Hindlimb muscle (tissue), 1 donor: ENCODE results near the gene EGFL8. TPM values are rescaled to one million over a fixed set of nuclear protein-coding genes. Genes with fewer than 3 reads are reported as not detected.

Experiments used
- DNase-seq: peaks from one replicate; pipeline ENCODE4 v3.0.0-alpha.2; 2013
- polyA plus RNA-seq: library from polyadenylated mRNA; unstranded; fragments of 120-200 nt; gene quantifications from one replicate; pipeline ENCODE4 v1.2.1, GENCODE V29; 2013; ENCODE audit not compliant: insufficient read length

EGFL8 gene
- polyA plus RNA-seq, 1 donor = 29.5 TPM

- DNase-seq = no peak
These were observed 16.8 kb upstream of the EGFL8 start for GRCh38 chr6:32147401-32148132.

GRCh38 chr6:32148289-32149091 lies 15.9 kb upstream of the EGFL8 start:
- peak; percentile 64 for DNase-seq

- no peak for DNase-seq
These were observed 15.2 kb upstream of the EGFL8 start for GRCh38 chr6:32149092-32149755.

- no peak for DNase-seq
These were observed 14.2 kb upstream of the EGFL8 start for GRCh38 chr6:32149932-32150870.

GRCh38 chr6:32151181-32151862 lies 13.1 kb upstream of the EGFL8 start:
- no peak for DNase-seq

GRCh38 chr6:32151863-32152768 lies 12.3 kb upstream of the EGFL8 start, which contains the start of gene PRRT1:
TSS of gene PRRT1 (minus strand) at chr6:32151939. CDS start at chr6:32151827, 112 bp downstream.
- no peak for DNase-seq

GRCh38 chr6:32152769-32153563 lies 11.4 kb upstream of the EGFL8 start:
- no peak for DNase-seq

- peak; percentile 97 for DNase-seq
These were observed 10.6 kb upstream of the EGFL8 start, which contains the start of gene PPT2 for GRCh38 chr6:32153564-32154513. TSS of gene PPT2 (plus strand) at chr6:32154141. CDS start at chr6:32154595, 454 bp downstream.

- peak; percentile 76 for DNase-seq
These were observed 9.8 kb upstream of the EGFL8 start for GRCh38 chr6:32154514-32155161.

- DNase-seq = no peak
These were observed 7.5 kb upstream of the EGFL8 start for GRCh38 chr6:32156891-32157290.

GRCh38 chr6:32158052-32158451 lies 6.3 kb upstream of the EGFL8 start:
- DNase-seq = no peak

- no peak for DNase-seq
These were observed 686 bp upstream of the EGFL8 start for GRCh38 chr6:32163559-32164258.

- DNase-seq = no peak
These were observed 2.1 kb downstream of the EGFL8 start for GRCh38 chr6:32166411-32167061.

GRCh38 chr6:32167154-32167760 lies 2.9 kb downstream of the EGFL8 start:
- no peak for DNase-seq

GRCh38 chr6:32167761-32168262 lies 3.4 kb downstream of the EGFL8 start:
- no peak for DNase-seq

- no peak for DNase-seq
These were observed 4.0 kb downstream of the EGFL8 start for GRCh38 chr6:32168350-32168749.
